SU-DHL-6 (cell line): ENCODE results near the gene AMH.
"Not testable (repeated sequence)": the region's sequence is repeated elsewhere in the genome, so short reads cannot be mapped to it uniquely, and the experiment has no call there.

Experiments used
- H2AFZ ChIP-seq: fragments of 200-600 bp; sonication (generic); 2 replicates; pipeline ENCODE4 v1.6.1; 2014; ENCODE audit warnings: low read depth, mild to moderate bottlenecking, moderate library complexity, mixed read lengths, antibody characterized with exemption, low read length; ENCODE audit not compliant: severe bottlenecking
- H3F3A ChIP-seq: fragments of 200-600 bp; shearing (Covaris generic); 2 replicates; pipeline ENCODE4 v1.6.0; 2016; ENCODE audit warnings: antibody characterized with exemption, mild to moderate bottlenecking; ENCODE audit not compliant: insufficient read depth
- H3K27ac ChIP-seq: fragments of 200-600 bp; sonication (generic); 2 replicates; pipeline ENCODE4 v1.5.1; 2016; ENCODE audit warnings: low read depth, mild to moderate bottlenecking, low read length, moderate library complexity, mixed read lengths
- H3K27me3 ChIP-seq: fragments of 200-600 bp; sonication (generic), shearing (Covaris generic); 2 replicates; pipeline ENCODE4 v1.6.0; 2014; ENCODE audit warnings: mild to moderate bottlenecking, low read length
- H3K36me3 ChIP-seq: fragments of 200-600 bp; sonication (generic); 2 replicates; pipeline ENCODE4 v1.6.1; 2014; ENCODE audit warnings: mild to moderate bottlenecking, low read length, mixed read lengths
- H3K4me2 ChIP-seq: fragments of 300-600, 200-600 bp; shearing (Covaris generic), sonication (generic); 2 replicates; pipeline ENCODE4 v1.6.0; 2014; ENCODE audit warnings: low read length, low read depth, mild to moderate bottlenecking; ENCODE audit not compliant: poor library complexity, severe bottlenecking
- H3K4me3 ChIP-seq: fragments of 200-600 bp; sonication (generic); 2 replicates; pipeline ENCODE4 v1.5.1; 2014; ENCODE audit warnings: antibody characterized with exemption, low read length, mild to moderate bottlenecking, mixed read lengths; ENCODE audit not compliant: insufficient read depth, poor library complexity, severe bottlenecking
- H3K79me2 ChIP-seq: fragments of 200-600 bp; sonication (generic); 2 replicates; pipeline ENCODE4 v1.6.1; 2014; ENCODE audit warnings: mild to moderate bottlenecking, low read length, moderate library complexity; ENCODE audit not compliant: insufficient read depth
- H3K9ac ChIP-seq: fragments of 200-600 bp; sonication (generic); 2 replicates; pipeline ENCODE4 v1.7.0; 2014; ENCODE audit warnings: mild to moderate bottlenecking, low read length
- H3K9me2 ChIP-seq: fragments of 200-600 bp; sonication (generic); replicated peaks from 2 replicates; pipeline ENCODE4 v1.6.1; 2014; ENCODE audit warnings: low read length; ENCODE audit not compliant: insufficient read depth
- H3K9me3 ChIP-seq: fragments of 200-600 bp; sonication (generic); 2 replicates; pipeline ENCODE4 v1.6.1; 2014; ENCODE audit warnings: low read length, mixed read lengths; ENCODE audit not compliant: insufficient read depth
- H4K20me1 ChIP-seq: fragments of 200-600 bp; sonication (generic); 2 replicates; pipeline ENCODE4 v1.6.1; 2014; ENCODE audit warnings: low read depth, mild to moderate bottlenecking, antibody characterized with exemption, low read length, moderate library complexity, mixed read lengths
- EZH2phosphoT487 ChIP-seq: fragments of 200-600 bp; sonication (generic), shearing (Covaris generic); conservative IDR thresholded peaks from 2 replicates; pipeline ENCODE4 v1.6.1; 2018; ENCODE audit warnings: mild to moderate bottlenecking, antibody characterized with exemption, low read length, moderate library complexity, mixed read lengths
- TF ChIP-seq, protein P1 (sequence below): fragments of 200-600 bp; sonication (generic); IDR thresholded peaks from one replicate; pipeline ENCODE4 v1.5.1; 2017; ENCODE audit warnings: antibody characterized with exemption, mild to moderate bottlenecking, low read length, moderate library complexity; ENCODE audit not compliant: insufficient read depth, poor library complexity, severe bottlenecking

The AMH gene

DNA sequence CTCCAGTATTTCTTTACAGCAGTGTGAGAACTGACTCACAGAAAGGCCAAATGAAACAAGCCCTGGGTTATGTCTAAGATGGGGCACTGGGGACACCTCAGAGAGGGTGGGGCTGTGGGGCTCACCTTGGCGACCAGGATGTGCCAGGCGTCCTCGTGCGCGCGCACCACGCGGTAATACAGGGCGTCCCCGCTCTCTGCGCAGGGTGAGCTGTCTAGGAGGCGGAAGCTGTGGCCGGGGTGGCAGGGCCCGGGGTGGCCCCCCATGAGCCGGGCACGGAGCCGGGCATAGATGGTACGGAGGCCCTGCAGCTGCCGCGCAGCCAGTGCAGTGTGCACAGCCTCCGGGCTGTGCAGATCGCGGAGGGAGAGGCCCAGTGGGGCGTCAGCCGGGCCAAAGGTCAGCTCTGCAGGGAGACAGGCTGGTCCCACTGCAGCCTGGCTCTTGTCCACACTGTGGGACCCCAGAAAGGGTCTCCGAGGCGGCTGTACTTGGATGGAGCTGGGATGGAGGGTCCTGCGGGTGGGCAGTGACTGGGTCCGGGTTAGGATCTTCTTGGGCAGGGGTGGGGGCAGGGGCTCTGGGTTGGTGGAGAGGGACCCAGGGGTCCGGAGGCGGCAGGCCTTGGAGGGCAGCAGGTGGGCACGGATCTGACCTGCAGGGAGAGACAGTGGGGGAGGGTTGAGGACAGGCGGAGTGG is 29.5 kb downstream of the AMH start:
- Histone ChIP-seq H3K36me3 (no peaks in the 10 kb centered on the region), H3K4me3 (no peak overlapping the region), H3K9me2 (no peaks in the 10 kb centered on the region), H2AFZ (no peak overlapping the region), H3K27ac (no peak overlapping the region), H3K9ac (no peak overlapping the region), H3K9me3 (no peaks in the 10 kb centered on the region), H3F3A (peaks cover 4% of the 10 kb centered on the region; the same call in 1 of the 2 replicates), H3K79me2 (peaks cover 8% of the 10 kb centered on the region), H3K4me2 (no peak overlapping the region), H3K27me3 (no peaks in the 10 kb centered on the region), H4K20me1 (peaks cover 6% of the 10 kb centered on the region; the same call in 1 of the 2 replicates)
- TF ChIP-seq EZH2phosphoT487 = no peak
- TF ChIP-seq, protein P1, sequence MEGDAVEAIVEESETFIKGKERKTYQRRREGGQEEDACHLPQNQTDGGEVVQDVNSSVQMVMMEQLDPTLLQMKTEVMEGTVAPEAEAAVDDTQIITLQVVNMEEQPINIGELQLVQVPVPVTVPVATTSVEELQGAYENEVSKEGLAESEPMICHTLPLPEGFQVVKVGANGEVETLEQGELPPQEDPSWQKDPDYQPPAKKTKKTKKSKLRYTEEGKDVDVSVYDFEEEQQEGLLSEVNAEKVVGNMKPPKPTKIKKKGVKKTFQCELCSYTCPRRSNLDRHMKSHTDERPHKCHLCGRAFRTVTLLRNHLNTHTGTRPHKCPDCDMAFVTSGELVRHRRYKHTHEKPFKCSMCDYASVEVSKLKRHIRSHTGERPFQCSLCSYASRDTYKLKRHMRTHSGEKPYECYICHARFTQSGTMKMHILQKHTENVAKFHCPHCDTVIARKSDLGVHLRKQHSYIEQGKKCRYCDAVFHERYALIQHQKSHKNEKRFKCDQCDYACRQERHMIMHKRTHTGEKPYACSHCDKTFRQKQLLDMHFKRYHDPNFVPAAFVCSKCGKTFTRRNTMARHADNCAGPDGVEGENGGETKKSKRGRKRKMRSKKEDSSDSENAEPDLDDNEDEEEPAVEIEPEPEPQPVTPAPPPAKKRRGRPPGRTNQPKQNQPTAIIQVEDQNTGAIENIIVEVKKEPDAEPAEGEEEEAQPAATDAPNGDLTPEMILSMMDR = no peak

GRCh38 chr19:2280633-2281264 is 31.6 kb downstream of the AMH start:
- Histone ChIP-seq H3K27me3 (no peaks in the 10 kb centered on the region), H3K27ac (no peak overlapping the region), H3K9me3 (no peaks in the 10 kb centered on the region), H3K9ac (no peak overlapping the region), H3K36me3 (no peaks in the 10 kb centered on the region), H3K4me3 (no peak overlapping the region), H3K9me2 (no peaks in the 10 kb centered on the region), H3K4me2 (no peak overlapping the region), H3F3A (peaks cover 4% of the 10 kb centered on the region; the same call in 1 of the 2 replicates), H4K20me1 (no peaks in the 10 kb centered on the region), H2AFZ (no peak overlapping the region), H3K79me2 (no peaks in the 10 kb centered on the region)
- no peak for TF ChIP-seq EZH2phosphoT487
- TF ChIP-seq, protein P1 = no peak

DNA sequence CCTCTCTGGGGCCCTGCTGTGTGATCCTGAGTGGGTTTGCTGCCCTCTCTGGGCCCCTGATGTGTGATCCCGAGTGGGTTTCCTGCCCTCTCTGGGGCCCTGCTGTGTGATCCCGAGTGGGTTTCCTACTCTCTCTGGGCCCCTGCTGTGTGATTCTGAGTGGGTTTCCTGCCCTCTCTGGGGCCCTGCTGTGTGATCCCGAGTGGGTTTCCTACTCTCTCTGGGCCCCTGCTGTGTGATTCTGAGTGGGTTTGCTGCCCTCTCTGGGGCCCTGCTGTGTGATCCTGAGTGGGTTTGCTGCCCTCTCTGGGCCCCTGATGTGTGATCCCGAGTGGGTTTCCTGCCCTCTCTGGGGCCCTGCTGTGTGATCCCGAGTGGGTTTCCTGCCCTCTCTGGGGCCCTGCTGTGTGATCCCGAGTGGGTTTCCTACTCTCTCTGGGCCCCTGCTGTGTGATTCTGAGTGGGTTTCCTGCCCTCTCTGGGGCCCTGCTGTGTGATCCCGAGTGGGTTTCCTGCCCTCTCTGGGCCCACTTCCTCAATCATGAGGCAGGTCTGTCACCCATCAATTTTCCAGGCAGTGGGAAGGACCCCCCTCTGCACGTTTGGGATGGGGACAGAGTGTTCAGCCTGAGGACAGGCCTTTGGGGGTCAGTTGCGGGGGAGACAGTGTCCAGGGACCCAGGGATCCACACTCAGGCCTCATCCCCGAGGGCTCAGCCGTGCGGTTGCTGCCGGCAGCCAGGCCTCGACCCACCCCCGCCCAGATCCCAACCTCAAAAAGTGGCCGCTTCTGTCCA is 32.3 kb downstream of the AMH start:
- H3K4me2 ChIP-seq, H3K79me2 ChIP-seq, H3K9ac ChIP-seq, H3K4me3 ChIP-seq, H3K36me3 ChIP-seq, H3K27me3 ChIP-seq, H3F3A ChIP-seq, H3K9me2 ChIP-seq, H3K27ac ChIP-seq, H3K9me3 ChIP-seq, H2AFZ ChIP-seq, H4K20me1 ChIP-seq: not testable (repeated sequence)
